Kidney capillary endothelial cell (primary cell): ENCODE data around the gene WNK4.
"Not testable (repeated sequence)": the region's sequence is repeated elsewhere in the genome, so short reads cannot be mapped to it uniquely, and the experiment has no call there.

Experiments
- DNase-seq: peaks from one replicate; pipeline ENCODE4 v3.0.0-alpha.2; 2018; ENCODE audit warnings: low spot score

Gene WNK4

GRCh38 chr17:42779936-42780850 lies at the start of gene WNK4:
Gene WNK4, plus strand, starts transcription at chr17:42780610. Its CDS starts 89 bp downstream, at chr17:42780699.
- DNase-seq = no peak

GRCh38 chr17:42740699-42741098 lies 39.7 kb upstream of the WNK4 start:
- DNase-seq = no peak

GRCh38 chr17:42742916-42743315 lies 37.5 kb upstream of the WNK4 start:
- not testable (repeated sequence) for DNase-seq

DNA sequence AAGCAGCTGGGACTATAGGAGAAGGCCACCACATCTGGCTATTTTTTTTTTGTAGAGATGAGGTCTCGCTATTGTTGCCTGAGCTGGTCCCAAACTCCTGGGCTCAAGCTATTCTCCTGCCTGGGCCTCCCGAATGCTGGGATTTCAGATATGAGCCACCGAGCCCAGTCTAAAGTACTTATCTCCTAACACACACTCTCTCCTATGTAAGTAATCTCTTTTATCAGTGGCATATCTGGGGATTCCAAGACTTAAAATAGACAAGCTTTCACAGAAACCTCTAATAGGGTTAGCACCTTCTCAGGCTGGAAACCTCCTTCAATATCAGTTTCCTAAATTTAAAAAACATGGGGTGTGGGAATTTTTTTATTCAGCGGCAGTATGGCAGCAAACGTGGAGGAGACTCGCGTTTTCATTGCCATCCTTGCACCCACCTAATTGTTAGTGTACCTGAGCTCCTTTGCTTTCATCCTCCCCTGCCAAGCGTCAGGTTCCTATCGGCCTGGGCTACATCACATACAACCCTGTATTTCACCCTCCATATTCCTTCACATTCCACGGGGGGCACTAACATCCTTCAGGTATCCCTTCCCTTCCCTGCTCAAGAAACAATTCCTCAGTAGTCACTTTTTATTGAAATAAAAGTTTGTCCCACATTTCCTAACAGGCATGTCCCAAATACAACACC lies 36.7 kb upstream of the WNK4 start:
- DNase-seq = peak; percentile 37

- peak; percentile 42 for DNase-seq
Observed at GRCh38 chr17:42744283-42744805, 36.1 kb upstream of the WNK4 start.

- DNase-seq = peak; percentile 92
Observed at GRCh38 chr17:42744806-42745617, 35.4 kb upstream of the WNK4 start, which contains the start of gene EZH1. Gene EZH1, minus strand, starts transcription at chr17:42745040. Its CDS starts 16,099 bp downstream, at chr17:42728941.

DNA sequence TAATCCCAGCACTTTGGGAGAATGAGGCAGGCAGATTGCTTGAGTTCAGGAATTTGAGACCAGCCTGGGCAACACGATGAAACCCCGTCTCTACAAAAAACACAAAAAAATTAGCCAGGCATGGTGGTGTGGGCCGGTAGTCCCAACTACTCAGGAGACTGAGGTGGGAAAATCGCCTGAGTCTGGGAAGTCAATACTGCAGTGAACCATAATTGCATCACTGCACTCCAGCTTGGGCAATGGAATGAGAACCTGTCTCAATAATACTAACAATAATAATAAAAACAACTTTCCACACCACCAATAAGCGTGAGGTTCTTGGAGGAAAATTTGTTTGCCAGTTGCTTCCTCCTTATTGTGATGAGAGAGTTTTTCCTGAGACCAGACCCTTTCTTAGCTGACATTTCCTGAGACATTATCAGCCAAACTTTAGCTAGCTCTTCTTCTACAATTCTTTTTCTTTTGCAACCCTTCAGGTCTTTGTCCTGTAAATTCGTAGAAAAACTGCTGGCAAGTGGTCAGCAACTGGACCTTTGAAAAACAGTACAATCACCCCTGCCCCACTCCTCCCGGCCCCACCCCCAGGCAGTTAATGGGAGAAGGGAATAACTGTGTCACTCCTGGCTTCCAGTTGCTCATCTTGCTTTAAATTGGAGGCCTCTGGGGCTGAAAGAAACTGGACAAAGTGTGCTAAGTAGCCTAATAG lies 32.1 kb upstream of the WNK4 start:
- DNase-seq = no peak

GRCh38 chr17:42748908-42749798 lies 31.3 kb upstream of the WNK4 start:
- DNase-seq = no peak

DNA sequence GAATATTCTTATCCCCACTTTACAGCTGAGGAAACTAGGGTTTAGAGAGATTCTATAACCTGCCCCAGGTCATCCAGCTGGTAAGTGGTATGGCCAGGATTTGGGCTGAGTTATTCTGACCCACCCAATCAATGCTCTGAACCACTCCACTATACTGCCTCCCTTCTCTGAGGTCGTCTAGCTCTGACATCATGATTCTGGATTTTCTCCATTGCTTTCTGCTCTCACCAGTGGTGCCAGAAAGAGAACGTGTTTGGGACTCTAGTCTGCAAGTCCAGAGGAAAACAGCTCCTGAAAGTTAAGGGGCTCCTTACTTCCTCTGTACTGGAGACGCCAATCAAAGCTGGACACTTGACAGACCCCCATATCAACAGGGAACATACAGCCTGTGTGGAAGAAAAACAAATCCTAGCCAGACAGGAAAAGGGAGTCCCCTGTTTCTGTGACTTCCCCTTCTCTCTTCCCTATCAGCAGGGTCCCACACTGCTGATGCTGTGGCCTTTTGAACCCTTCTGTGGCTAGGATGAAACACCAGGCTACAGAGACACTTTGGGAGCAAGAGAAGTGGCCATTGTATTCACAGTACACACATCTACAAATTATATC lies 29.6 kb upstream of the WNK4 start:
- DNase-seq = no peak

DNA sequence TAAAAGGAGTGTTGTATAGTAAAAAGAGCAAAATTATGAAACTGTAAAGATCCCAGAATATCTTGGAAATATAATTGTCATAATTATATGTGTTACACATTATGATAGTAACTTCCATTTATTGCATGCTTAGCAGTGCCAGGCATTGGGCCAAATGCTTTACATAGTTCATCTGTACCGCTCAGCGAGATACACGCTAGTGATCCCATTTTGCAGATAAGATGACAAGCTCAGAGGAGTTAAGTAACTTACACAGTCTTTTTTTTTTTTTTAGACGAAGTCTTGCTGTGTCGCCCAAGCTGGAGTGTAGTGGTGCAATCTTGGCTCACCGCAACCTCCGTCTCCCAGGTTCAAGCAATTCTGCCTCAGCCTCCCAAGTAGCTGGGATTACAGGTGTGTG lies 28.8 kb upstream of the WNK4 start:
- DNase-seq = no peak

DNA sequence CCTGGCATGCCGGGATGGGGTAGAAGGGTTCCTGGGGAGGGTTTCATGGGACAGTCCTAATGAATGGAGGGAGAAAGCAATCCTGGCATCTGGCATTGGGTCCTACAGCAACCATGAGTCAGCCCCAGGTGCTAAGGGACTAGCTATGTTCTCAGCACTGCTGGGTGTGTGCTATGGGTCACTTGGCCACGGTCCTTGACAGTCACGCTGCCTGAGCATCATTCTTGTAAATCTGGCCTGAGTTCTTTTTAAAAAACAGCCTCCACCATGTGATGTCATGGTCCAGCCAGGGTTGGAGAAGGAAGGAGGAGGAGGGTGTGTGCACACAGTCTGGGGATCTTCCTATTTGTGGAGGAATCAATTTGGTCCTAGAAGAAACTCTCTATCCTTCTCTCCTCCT lies 25.6 kb upstream of the WNK4 start:
- DNase-seq = no peak

DNA sequence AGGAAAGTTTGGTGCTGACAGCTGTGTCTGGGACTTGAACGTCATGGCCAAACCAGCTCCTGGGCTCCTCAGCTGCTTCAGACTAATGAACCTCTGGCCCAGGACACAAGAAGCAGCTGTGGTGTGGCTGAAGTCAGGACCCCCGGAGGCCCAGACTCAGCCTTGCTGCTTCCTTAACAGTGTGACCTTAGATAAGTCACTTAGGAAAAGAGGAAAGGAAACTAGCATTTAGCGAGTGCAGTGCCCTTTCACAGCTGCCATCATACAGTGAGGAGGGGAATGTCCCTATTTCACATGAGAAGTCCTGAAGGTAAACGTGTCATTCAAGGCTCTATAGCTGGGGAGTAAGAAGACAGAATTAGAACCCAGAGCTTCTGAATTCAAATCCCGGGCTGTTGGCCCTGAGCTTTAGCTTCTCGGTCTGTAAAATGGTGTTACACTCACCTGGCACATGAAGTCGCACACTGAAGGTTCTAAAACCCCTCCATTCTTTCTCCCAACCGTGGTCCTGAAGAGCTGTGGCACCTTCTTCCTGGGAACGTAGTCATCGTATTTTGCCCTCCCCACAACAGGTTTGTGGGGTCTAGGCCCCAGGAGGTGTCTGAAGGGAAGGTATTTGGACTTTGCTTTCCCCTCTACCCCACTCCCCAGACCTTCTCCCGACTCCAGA lies 20.3 kb upstream of the WNK4 start:
- DNase-seq = no peak

- no peak for DNase-seq
Observed at GRCh38 chr17:42760652-42761581, 19.5 kb upstream of the WNK4 start, which contains the start of gene RAMP2. Gene RAMP2, plus strand, starts transcription at chr17:42761227. Its CDS starts 35 bp downstream, at chr17:42761262.

DNA sequence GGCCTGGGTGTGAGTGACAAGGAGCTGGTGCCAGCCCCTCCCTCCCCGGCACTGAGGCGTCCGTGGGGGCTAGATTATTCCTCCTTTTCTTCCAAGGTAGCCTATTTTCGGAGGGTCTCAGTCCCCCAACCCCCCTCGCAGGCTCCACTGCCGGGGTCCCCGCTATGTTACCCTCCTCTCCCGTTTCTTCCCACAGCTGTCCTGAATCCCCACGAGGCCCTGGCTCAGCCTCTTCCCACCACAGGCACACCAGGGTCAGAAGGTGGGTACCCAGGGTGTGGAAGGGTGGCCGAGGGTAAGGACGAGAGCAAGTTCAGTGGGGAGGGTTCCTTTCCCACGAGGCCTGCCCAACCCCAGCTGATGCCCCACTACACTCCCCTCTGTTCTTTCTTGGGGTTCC lies 18.8 kb upstream of the WNK4 start:
- no peak for DNase-seq

GRCh38 chr17:42766124-42766523 lies 14.3 kb upstream of the WNK4 start:
- DNase-seq = no peak

DNA sequence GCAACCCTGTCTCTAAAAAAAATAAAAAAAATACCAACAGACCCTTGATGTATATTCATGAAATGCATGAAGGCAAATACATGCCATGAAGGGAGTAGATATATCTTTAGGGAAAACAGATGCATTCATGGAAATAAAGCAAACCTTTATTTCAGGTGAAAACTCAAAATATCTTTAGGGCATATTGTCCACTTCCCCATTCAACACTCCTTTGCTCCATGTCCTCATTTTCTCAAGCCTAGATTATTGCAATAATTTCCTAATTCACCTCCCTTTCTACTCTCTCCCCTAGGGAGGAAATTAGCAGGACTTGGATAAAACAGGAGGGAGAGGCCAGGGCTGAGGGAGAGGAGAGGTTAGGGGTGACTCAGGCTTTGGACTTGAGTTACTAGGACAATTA lies 12.9 kb upstream of the WNK4 start:
- DNase-seq = no peak

- not testable (repeated sequence) for DNase-seq
Observed at GRCh38 chr17:42768006-42768405, 12.4 kb upstream of the WNK4 start.

DNA sequence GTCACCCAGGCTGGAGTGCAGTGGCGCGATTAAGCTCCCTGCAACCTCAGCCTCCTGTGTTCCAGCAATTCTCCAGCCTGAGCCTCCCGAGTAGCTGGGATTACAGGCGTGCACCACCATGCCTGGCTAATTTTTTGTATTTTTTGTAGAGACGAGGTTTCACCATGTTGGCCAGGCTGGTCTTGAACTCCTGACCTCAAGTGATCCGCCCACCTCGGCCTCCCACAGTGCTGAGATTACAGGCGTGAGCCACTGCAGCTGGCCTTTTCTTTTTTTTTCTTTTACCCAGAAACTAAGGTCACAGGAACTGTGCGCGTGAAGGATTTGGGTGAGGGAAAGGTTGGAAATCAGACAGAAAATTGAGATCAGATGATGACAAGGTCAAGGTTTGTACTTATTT lies 10.4 kb upstream of the WNK4 start:
- not testable (repeated sequence) for DNase-seq
